ENCODE data around the gene RAB7B.

RAB7B gene

DNA sequence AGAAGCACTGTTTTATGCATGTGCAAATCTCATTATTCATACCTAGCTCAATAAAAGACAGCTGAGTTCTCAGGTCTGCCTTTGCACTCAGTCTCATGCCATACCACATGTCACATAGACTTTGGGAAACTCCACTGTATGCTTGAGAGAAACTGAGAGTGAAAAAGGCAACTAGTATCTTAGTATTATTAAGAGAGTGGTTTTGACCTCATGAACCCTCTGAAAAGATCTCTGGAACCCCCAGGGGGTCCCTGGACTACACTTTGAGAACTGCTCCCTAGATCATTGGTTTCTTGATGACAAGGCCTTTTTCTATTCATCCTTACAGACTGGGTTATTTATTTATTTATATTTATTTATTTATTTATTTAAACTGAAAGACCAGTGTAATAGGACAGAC lies 46.1 kb upstream of the RAB7B start:
- Histone ChIP-seq H3K4me1 (ENCODE audit: low read length) (peaks cover 69% of the 10 kb centered on the region), H3K36me3 (replicated peaks; ENCODE audit: low read depth, low read length) (peaks cover 42% of the 10 kb centered on the region), H2AFZ (ENCODE audit: low read depth, low read length) (no peak overlapping the region), H3K4me3 (ENCODE audit: low read length) (peak overlapping the region; percentile 45; the same call in 1 of the 2 replicates), H3K4me2 (ENCODE audit: low read length) (peak overlapping the region; percentile 76; the same call in 1 of the 2 replicates), H3K9me3 (ENCODE audit: insufficient read depth, low read length) (no peaks in the 10 kb centered on the region), H3K27ac (ENCODE audit: low read length) (peak overlapping the region; percentile 96), H3K79me2 (ENCODE audit: low read length) (peaks cover 86% of the 10 kb centered on the region), H4K20me1 (ENCODE audit: insufficient read depth, low read length) (no peaks in the 10 kb centered on the region), H3K27me3 (ENCODE audit: low read depth, low read length) (no peaks in the 10 kb centered on the region), H3K9ac (ENCODE audit: low read length) (peak overlapping the region; percentile 97)
- TF ChIP-seq CTCF (IDR thresholded peaks at IDR 0.05; ENCODE audit: low read depth, low read length), result no peak
- TF ChIP-seq EZH2phosphoT487 (IDR thresholded peaks at IDR 0.05; ENCODE audit: low read depth), result no peak; the same call in 1 of the 2 replicates

DNA sequence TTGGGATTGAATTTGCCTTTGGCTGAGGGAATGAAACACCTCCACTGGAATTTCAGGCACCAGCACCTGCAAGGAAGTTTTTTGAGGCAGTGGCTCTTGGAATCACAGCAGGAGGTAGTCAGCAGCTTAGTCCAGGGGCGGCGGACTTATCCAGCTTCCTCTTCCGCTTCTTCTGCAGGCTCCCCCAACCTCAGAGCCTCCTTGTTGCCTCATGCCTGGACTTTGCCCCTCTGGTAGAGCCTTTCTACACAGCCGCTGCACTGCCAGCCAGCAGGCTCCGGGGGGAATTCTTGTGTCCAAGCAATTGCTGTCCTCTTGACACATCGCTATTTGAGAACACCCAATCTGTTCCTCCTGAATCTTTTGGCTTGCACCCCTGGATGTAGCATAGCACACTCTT lies 45.4 kb upstream of the RAB7B start:
- H3K4me1 ChIP-seq (ENCODE audit: low read length), result peaks cover 75% of the 10 kb centered on the region
- H2AFZ ChIP-seq (ENCODE audit: low read depth, low read length), result no peak overlapping the region
- no peaks in the 10 kb centered on the region for H3K27me3 ChIP-seq (ENCODE audit: low read depth, low read length)
- peak overlapping the region; percentile 60 for H3K4me3 ChIP-seq (ENCODE audit: low read length)
- H3K4me2 ChIP-seq (ENCODE audit: low read length), result peak overlapping the region; percentile 76
- TF ChIP-seq CTCF (IDR thresholded peaks at IDR 0.05; ENCODE audit: low read depth, low read length) (0 out of 2 replicates have a peak, but pooled peaks have one; percentile 3), EZH2phosphoT487 (IDR thresholded peaks at IDR 0.05; ENCODE audit: low read depth) (no peak)
- H3K27ac ChIP-seq (ENCODE audit: low read length), result peak overlapping the region; percentile 96
- H3K9me3 ChIP-seq (ENCODE audit: insufficient read depth, low read length), result no peaks in the 10 kb centered on the region
- peaks cover 39% of the 10 kb centered on the region for H3K36me3 ChIP-seq (replicated peaks; ENCODE audit: low read depth, low read length)
- peak overlapping the region; percentile 97 for H3K9ac ChIP-seq (ENCODE audit: low read length)
- H3K79me2 ChIP-seq (ENCODE audit: low read length), result peaks cover 86% of the 10 kb centered on the region
- no peaks in the 10 kb centered on the region for H4K20me1 ChIP-seq (ENCODE audit: insufficient read depth, low read length)

DNA sequence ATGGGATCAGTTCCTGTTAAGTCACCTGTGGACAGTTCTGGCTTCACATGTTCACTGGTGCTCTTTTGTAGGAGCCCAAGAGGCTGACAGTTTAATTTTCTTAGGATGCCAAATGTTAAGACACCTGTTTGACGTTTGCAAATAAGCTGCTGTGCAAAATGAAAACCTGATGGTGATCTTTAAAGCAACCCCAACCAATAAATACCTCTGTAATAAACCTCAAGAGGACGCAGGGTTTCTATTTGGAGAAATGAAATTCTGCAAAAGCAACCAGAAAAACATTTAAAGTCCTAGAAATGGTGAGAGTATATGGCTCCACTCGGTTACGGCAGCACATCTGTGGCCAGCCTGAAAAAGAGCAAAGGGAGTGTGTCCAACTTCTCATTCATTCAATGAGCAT lies 44.1 kb upstream of the RAB7B start:
- H3K79me2 ChIP-seq (ENCODE audit: low read length), result peaks cover 88% of the 10 kb centered on the region

DNA sequence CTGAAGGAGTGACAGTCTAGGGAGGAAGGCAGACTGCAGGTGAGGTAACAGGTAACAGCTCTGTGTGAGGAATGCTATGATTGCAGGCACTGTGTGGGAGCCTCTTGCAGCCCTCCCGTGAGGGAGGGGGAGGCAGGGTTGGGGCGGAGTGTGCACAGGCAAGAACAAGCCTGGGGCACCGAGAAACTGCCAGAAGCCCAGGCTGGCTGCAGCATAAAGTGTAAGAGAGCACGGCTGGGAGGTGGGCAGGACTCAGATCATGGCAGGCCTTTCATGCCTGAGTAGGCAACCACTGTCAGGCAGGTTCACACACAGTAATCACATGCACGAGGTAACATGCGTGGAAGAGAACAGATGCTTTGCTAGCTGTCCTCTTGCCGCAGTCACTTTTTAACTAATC lies 38.4 kb upstream of the RAB7B start:
- H3K4me2 ChIP-seq (ENCODE audit: low read length), result peak overlapping the region; percentile 91
- H3K27ac ChIP-seq (ENCODE audit: low read length), result peak overlapping the region; percentile 96
- no peak overlapping the region for H2AFZ ChIP-seq (ENCODE audit: low read depth, low read length)
- H4K20me1 ChIP-seq (ENCODE audit: insufficient read depth, low read length), result no peaks in the 10 kb centered on the region
- no peaks in the 10 kb centered on the region for H3K27me3 ChIP-seq (ENCODE audit: low read depth, low read length)
- H3K9me3 ChIP-seq (ENCODE audit: insufficient read depth, low read length), result no peaks in the 10 kb centered on the region
- peak overlapping the region; percentile 56 for H3K4me3 ChIP-seq (ENCODE audit: low read length)
- peaks cover 99% of the 10 kb centered on the region for H3K79me2 ChIP-seq (ENCODE audit: low read length)
- H3K4me1 ChIP-seq (ENCODE audit: low read length), result peaks cover 94% of the 10 kb centered on the region
- TF ChIP-seq EZH2phosphoT487 (IDR thresholded peaks at IDR 0.05; ENCODE audit: low read depth) (no peak), CTCF (IDR thresholded peaks at IDR 0.05; ENCODE audit: low read depth, low read length) (no peak)
- H3K9ac ChIP-seq (ENCODE audit: low read length), result peak overlapping the region; percentile 97
- peaks cover 43% of the 10 kb centered on the region for H3K36me3 ChIP-seq (replicated peaks; ENCODE audit: low read depth, low read length)

More for the DNA sequence above, 44.1 kb upstream of the RAB7B start:
- H3K27ac ChIP-seq (ENCODE audit: low read length), result peak overlapping the region; percentile 96
- H3K36me3 ChIP-seq (replicated peaks; ENCODE audit: low read depth, low read length), result peaks cover 35% of the 10 kb centered on the region
- peak overlapping the region; percentile 76 for H3K4me2 ChIP-seq (ENCODE audit: low read length)
- no peaks in the 10 kb centered on the region for H3K27me3 ChIP-seq (ENCODE audit: low read depth, low read length)
- no peaks in the 10 kb centered on the region for H4K20me1 ChIP-seq (ENCODE audit: insufficient read depth, low read length)
- peak overlapping the region; percentile 60 for H3K4me3 ChIP-seq (ENCODE audit: low read length)
- H2AFZ ChIP-seq (ENCODE audit: low read depth, low read length), result no peak overlapping the region
- TF ChIP-seq CTCF (IDR thresholded peaks at IDR 0.05; ENCODE audit: low read depth, low read length), result no peak
- no peak for TF ChIP-seq EZH2phosphoT487 (IDR thresholded peaks at IDR 0.05; ENCODE audit: low read depth)
- H3K4me1 ChIP-seq (ENCODE audit: low read length), result peaks cover 87% of the 10 kb centered on the region
- H3K9ac ChIP-seq (ENCODE audit: low read length), result peak overlapping the region; percentile 97
- no peaks in the 10 kb centered on the region for H3K9me3 ChIP-seq (ENCODE audit: insufficient read depth, low read length)

All from OCI-LY3 (cell line).